H9 (cell line): Measurements from ENCODE around the gene HMOX2. TPM values are rescaled to one million over a fixed set of nuclear protein-coding genes. Genes with fewer than 3 reads are reported as not detected.

Experiments
- DNase-seq: peaks from one replicate; pipeline ENCODE4 v3.0.0-alpha.2; 2017
- H2AFZ ChIP-seq: one replicate; pipeline ENCODE4 v1.6.1; 2013; ENCODE audit warnings: mild to moderate bottlenecking, low read length, control low read depth, moderate library complexity
- H2AK5ac ChIP-seq: 2 replicates; pipeline ENCODE4 v1.6.1; 2013; ENCODE audit warnings: low read length, control low read depth, mixed read lengths; ENCODE audit not compliant: insufficient read length
- H2BK120ac ChIP-seq: one replicate; pipeline ENCODE4 v1.6.1; 2013; ENCODE audit warnings: low read depth, mild to moderate bottlenecking, low read length, control low read depth, inconsistent platforms; ENCODE audit not compliant: poor library complexity, severe bottlenecking
- H2BK12ac ChIP-seq: 2 replicates; pipeline ENCODE4 v1.6.1; 2013; ENCODE audit warnings: low read length, control low read depth, mixed read lengths, low read depth; ENCODE audit not compliant: insufficient read length
- H2BK15ac ChIP-seq: 2 replicates; pipeline ENCODE4 v1.6.1; 2013; ENCODE audit warnings: low read depth, low read length, control low read depth
- H2BK20ac ChIP-seq: one replicate; pipeline ENCODE4 v1.6.1; 2013; ENCODE audit warnings: low read depth, mild to moderate bottlenecking, low read length, control low read depth, inconsistent platforms; ENCODE audit not compliant: poor library complexity, severe bottlenecking
- H2BK5ac ChIP-seq: 2 replicates; pipeline ENCODE4 v1.6.1; 2013; ENCODE audit warnings: low read length, control low read depth, mixed read lengths; ENCODE audit not compliant: insufficient read length
- H3K14ac ChIP-seq: 2 replicates; pipeline ENCODE4 v1.6.1; 2013; ENCODE audit warnings: low read length, control low read depth; ENCODE audit not compliant: insufficient read depth
- H3K18ac ChIP-seq: 2 replicates; pipeline ENCODE4 v1.6.1; 2013; ENCODE audit warnings: low read depth, mild to moderate bottlenecking, mixed read lengths, low read length, control low read depth; ENCODE audit not compliant: insufficient read length
- H3K23ac ChIP-seq: 2 replicates; pipeline ENCODE4 v1.6.1; 2013; ENCODE audit warnings: low read length, control low read depth, mixed read lengths, low read depth; ENCODE audit not compliant: insufficient read length
- H3K23me2 ChIP-seq: 2 replicates; pipeline ENCODE4 v1.6.1; 2013; ENCODE audit warnings: low read depth, mild to moderate bottlenecking, mixed read lengths, low read length, control low read depth; ENCODE audit not compliant: insufficient read length, poor library complexity, severe bottlenecking
- H3K27ac ChIP-seq: 2 replicates; pipeline ENCODE4 v1.5.1; 2013; ENCODE audit warnings: low read length, control low read depth, mixed read lengths, low read depth; ENCODE audit not compliant: insufficient read length
- H3K27me3 ChIP-seq: 2 replicates; pipeline ENCODE4 v1.6.1; 2013; ENCODE audit warnings: low read length, control low read depth, inconsistent platforms; ENCODE audit not compliant: insufficient read depth
- H3K4ac ChIP-seq: 2 replicates; pipeline ENCODE4 v1.6.1; 2013; ENCODE audit warnings: low read depth, mild to moderate bottlenecking, control low read depth, inconsistent platforms, low read length, moderate library complexity
- H3K4me1 ChIP-seq: 2 replicates; pipeline ENCODE4 v1.6.1; 2013; ENCODE audit warnings: low read length, control low read depth, inconsistent platforms; ENCODE audit not compliant: insufficient read depth
- H3K4me2 ChIP-seq: 2 replicates; pipeline ENCODE4 v1.6.1; 2013; ENCODE audit warnings: low read length, control low read depth, mixed read lengths; ENCODE audit not compliant: insufficient read length, insufficient read depth
- H3K56ac ChIP-seq: 2 replicates; pipeline ENCODE4 v1.6.1; 2013; ENCODE audit warnings: low read depth, mild to moderate bottlenecking, mixed read lengths, low read length, control low read depth; ENCODE audit not compliant: insufficient read length
- H3K79me1 ChIP-seq: 2 replicates; pipeline ENCODE4 v1.6.1; 2013; ENCODE audit warnings: low read depth, mild to moderate bottlenecking, moderate library complexity, low read length, control low read depth, inconsistent platforms; ENCODE audit not compliant: insufficient read depth, poor library complexity, severe bottlenecking
- H3K79me2 ChIP-seq: 2 replicates; pipeline ENCODE4 v1.6.1; 2013; ENCODE audit warnings: low read length, control low read depth, inconsistent platforms; ENCODE audit not compliant: insufficient read depth
- H3K9ac ChIP-seq: 2 replicates; pipeline ENCODE4 v1.6.1; 2013; ENCODE audit warnings: low read length, control low read depth, mixed read lengths; ENCODE audit not compliant: insufficient read length; ENCODE audit errors: extremely low read depth
- H3K9me3 ChIP-seq: one replicate; pipeline ENCODE4 v1.6.1; 2013; ENCODE audit warnings: low read depth, low read length, inconsistent platforms; ENCODE audit not compliant: control insufficient read depth
- H3T11ph ChIP-seq: one replicate; pipeline ENCODE4 v1.6.1; 2013; ENCODE audit warnings: mild to moderate bottlenecking, low read length, control low read depth, inconsistent platforms
- H4K20me1 ChIP-seq: one replicate; pipeline ENCODE4 v1.6.1; 2013; ENCODE audit not compliant: control insufficient read depth, insufficient read length, insufficient read depth
- H4K5ac ChIP-seq: 2 replicates; pipeline ENCODE4 v1.6.1; 2013; ENCODE audit warnings: low read depth, mild to moderate bottlenecking, mixed read lengths, low read length, control low read depth; ENCODE audit not compliant: insufficient read length
- H4K8ac ChIP-seq: replicated peaks from 2 replicates; pipeline ENCODE4 v1.6.1; 2013; ENCODE audit warnings: low read length, control low read depth, mixed read lengths, low read depth; ENCODE audit not compliant: insufficient read length
- H4K91ac ChIP-seq: 2 replicates; pipeline ENCODE4 v1.6.1; 2013; ENCODE audit warnings: low read depth, mild to moderate bottlenecking, moderate library complexity, mixed read lengths, low read length, control low read depth; ENCODE audit not compliant: insufficient read length
- H3K27ac Mint-ChIP-seq, 3 experiments: 2 replicates in 2 of 3; 3 replicates in 1 of 3; pipeline ENCODE4 v1.8.0; 2020 to 2021; ENCODE audit warnings: mixed read lengths in 3 of 3, mild to moderate bottlenecking in 1 of 3, moderate library complexity in 1 of 3
- H3K27me3 Mint-ChIP-seq: 2 replicates; pipeline ENCODE4 v1.8.0; 2021; ENCODE audit warnings: low read depth, mild to moderate bottlenecking, moderate library complexity, mixed read lengths
- H3K36me3 Mint-ChIP-seq, 3 experiments: 2 replicates in 2 of 3; 3 replicates in 1 of 3; pipeline ENCODE4 v1.8.0; 2020 to 2021; ENCODE audit warnings: low read depth in 3 of 3, mixed read lengths in 3 of 3; ENCODE audit not compliant: insufficient read depth in 1 of 3
- H3K4me1 Mint-ChIP-seq, 2 experiments: 2 replicates each; pipeline ENCODE4 v1.8.0; 2020; ENCODE audit warnings: mixed read lengths in 2 of 2
- H3K4me3 Mint-ChIP-seq, 2 experiments: 2 replicates in 1 of 2; 3 replicates in 1 of 2; pipeline ENCODE4 v1.8.0; 2020 to 2021; ENCODE audit warnings: mild to moderate bottlenecking in 2 of 2, mixed read lengths in 2 of 2, moderate library complexity in 1 of 2
- H3K9me3 Mint-ChIP-seq, 2 experiments: 2 replicates in 1 of 2; 3 replicates in 1 of 2; pipeline ENCODE4 v1.8.0; 2020; ENCODE audit warnings: mild to moderate bottlenecking in 2 of 2, mixed read lengths in 2 of 2, moderate library complexity in 1 of 2
- WGBS: extraction: QIAGEN DNeasy Blood & Tissue Kit; methylation state at CpG from one replicate; pipeline ENCODE4 v1.1.7; 2013; ENCODE audit warnings: missing lambda C conversion rate, low lambda C conversion rate, mixed read lengths; ENCODE audit not compliant: insufficient read length; ENCODE audit errors: extremely low coverage; 5-methylcytosine and 5-hydroxymethylcytosine counted together
- total RNA-seq: library from RNA; stranded (reverse); gene quantifications from 2 replicates; pipeline ENCODE4 v1.2.1, GENCODE V29; 2021
- TF ChIP-seq, protein P1 (sequence below): fragments of 200-600 bp; sonication (generic); conservative IDR thresholded peaks from 3 replicates; pipeline ENCODE4 v1.8.0; 2021; ENCODE audit warnings: antibody characterized with exemption, mild to moderate bottlenecking

Gene HMOX2
- total RNA-seq, 1 experiment from 2014 or later, result 44.4 TPM

- Histone ChIP-seq H3T11ph (no peak overlapping the region), H4K20me1 (no peaks in the 10 kb centered on the region)
Measured at GRCh38 chr16:4535627-4536108, 59.5 kb downstream of the HMOX2 start.

More at GRCh38 chr16:4535627-4536108, 59.5 kb downstream of the HMOX2 start:
- H3K4ac ChIP-seq, result no peak overlapping the region
- WGBS, result no CpG with 5 or more reads among the region's 7 CpGs
- no peak overlapping the region; the same call in 1 of the 2 replicates for H3K14ac ChIP-seq
- H4K5ac ChIP-seq, result no peak overlapping the region
- TF ChIP-seq, protein P1, sequence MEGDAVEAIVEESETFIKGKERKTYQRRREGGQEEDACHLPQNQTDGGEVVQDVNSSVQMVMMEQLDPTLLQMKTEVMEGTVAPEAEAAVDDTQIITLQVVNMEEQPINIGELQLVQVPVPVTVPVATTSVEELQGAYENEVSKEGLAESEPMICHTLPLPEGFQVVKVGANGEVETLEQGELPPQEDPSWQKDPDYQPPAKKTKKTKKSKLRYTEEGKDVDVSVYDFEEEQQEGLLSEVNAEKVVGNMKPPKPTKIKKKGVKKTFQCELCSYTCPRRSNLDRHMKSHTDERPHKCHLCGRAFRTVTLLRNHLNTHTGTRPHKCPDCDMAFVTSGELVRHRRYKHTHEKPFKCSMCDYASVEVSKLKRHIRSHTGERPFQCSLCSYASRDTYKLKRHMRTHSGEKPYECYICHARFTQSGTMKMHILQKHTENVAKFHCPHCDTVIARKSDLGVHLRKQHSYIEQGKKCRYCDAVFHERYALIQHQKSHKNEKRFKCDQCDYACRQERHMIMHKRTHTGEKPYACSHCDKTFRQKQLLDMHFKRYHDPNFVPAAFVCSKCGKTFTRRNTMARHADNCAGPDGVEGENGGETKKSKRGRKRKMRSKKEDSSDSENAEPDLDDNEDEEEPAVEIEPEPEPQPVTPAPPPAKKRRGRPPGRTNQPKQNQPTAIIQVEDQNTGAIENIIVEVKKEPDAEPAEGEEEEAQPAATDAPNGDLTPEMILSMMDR, result no peak
- peaks cover 27 to 29% of the 10 kb centered on the region in 2 experiments for H3K4me1 Mint-ChIP-seq
- H3K27me3 Mint-ChIP-seq, result peaks cover 25% of the 10 kb centered on the region
- no peak overlapping the region for H3K23ac ChIP-seq
- no peak overlapping the region for H4K91ac ChIP-seq
- no peak overlapping the region for H3K4me2 ChIP-seq
- no peak overlapping the region for H2BK120ac ChIP-seq
- no peak overlapping the region for H3K9ac ChIP-seq
- no peak overlapping the region for H2BK5ac ChIP-seq
- no peak overlapping the region for H3K18ac ChIP-seq
- peaks cover 16 to 19% of the 10 kb centered on the region in 2 experiments for H3K9me3 Mint-ChIP-seq
- no peak overlapping the region for H2AK5ac ChIP-seq
- H2BK15ac ChIP-seq, result no peak overlapping the region
- no peaks in the 10 kb centered on the region; the same call in 1 of the 2 replicates for H3K27me3 ChIP-seq
- H3K79me1 ChIP-seq, result no peaks in the 10 kb centered on the region
- no peaks in the 10 kb centered on the region; the same call in 1 of the 2 replicates for H3K4me1 ChIP-seq
- H2BK12ac ChIP-seq, result no peak overlapping the region
- H3K23me2 ChIP-seq, result peaks cover 7% of the 10 kb centered on the region
- H3K56ac ChIP-seq, result no peak overlapping the region
- H4K8ac ChIP-seq, result no peak overlapping the region
- H3K36me3 Mint-ChIP-seq, result peaks cover 36 to 44% (median 38%) of the 10 kb centered on the region in 3 experiments
- peak overlapping the region in 1 of 2 experiments; percentile 28; a peak in 1 of 5 replicates for H3K4me3 Mint-ChIP-seq
- H3K27ac Mint-ChIP-seq, result peak overlapping the region in 2 of 3 experiments; percentile 59 to 71; a peak in 4 of 7 replicates
- H3K79me2 ChIP-seq, result peaks cover 2% of the 10 kb centered on the region; the same call in 1 of the 2 replicates
- H2AFZ ChIP-seq, result no peak overlapping the region
- DNase-seq, result no peak
- H3K27ac ChIP-seq, result no peak overlapping the region
- peaks cover 5% of the 10 kb centered on the region for H3K9me3 ChIP-seq
- H2BK20ac ChIP-seq, result no peak overlapping the region
